Stimulated activated CD8-positive, alpha-beta memory T cell treated with anti-CD3 and anti-CD28 coated beads, Interleukin-12 subunit alpha, Interleukin-12 subunit beta, amount 100 ng/mL, for 4 hours (primary cell): ENCODE measurements around the gene SHLD3.
A peak's percentile ranks its signal among the peaks of the same experiment; 100 is the strongest.
"Not testable (repeated sequence)": the region's sequence is repeated elsewhere in the genome, so short reads cannot be mapped to it uniquely, and the experiment has no call there.

Experiments
- DNase-seq: peaks from one replicate; pipeline ENCODE4 v3.0.0-alpha.2; 2020; ENCODE audit warnings: low read depth

SHLD3 gene

GRCh38 chr5:65624571-65625555 lies at the start of gene SHLD3, which contains the start of gene TRAPPC13:
SHLD3 (plus strand) TSS chr5:65625027; CDS start chr5:65629588, 4,561 bp downstream.
TRAPPC13 (plus strand) TSS chr5:65625027; CDS start chr5:65625061, 34 bp downstream.
- DNase-seq = peak; percentile 65

- no peak for DNase-seq
These were observed 47.7 kb upstream of the SHLD3 start for GRCh38 chr5:65577141-65577540.

- DNase-seq = no peak
These were observed 36.1 kb upstream of the SHLD3 start for GRCh38 chr5:65588694-65589093.

- DNase-seq = not testable (repeated sequence)
These were observed 23.1 kb upstream of the SHLD3 start for GRCh38 chr5:65601761-65602160.

GRCh38 chr5:65611524-65611923 lies 13.3 kb upstream of the SHLD3 start:
- DNase-seq = no peak

- DNase-seq = no peak
These were observed 12.4 kb upstream of the SHLD3 start for GRCh38 chr5:65612298-65612907.

GRCh38 chr5:65620021-65620420 lies 4.8 kb upstream of the SHLD3 start:
- DNase-seq = no peak

GRCh38 chr5:65621961-65622360 lies 2.9 kb upstream of the SHLD3 start:
- not testable (repeated sequence) for DNase-seq

- no peak for DNase-seq
These were observed 1.3 kb upstream of the SHLD3 start for GRCh38 chr5:65623482-65623881.

GRCh38 chr5:65624025-65624570 lies 729 bp upstream of the SHLD3 start, which contains the start of gene TRIM23:
TRIM23 (minus strand) TSS chr5:65624333; CDS start chr5:65624274, 59 bp downstream.
- peak; percentile 88 for DNase-seq

GRCh38 chr5:65625743-65626142 lies 916 bp downstream of the SHLD3 start:
- DNase-seq = no peak

GRCh38 chr5:65630981-65631380 lies 6.2 kb downstream of the SHLD3 start:
- DNase-seq = no peak

GRCh38 chr5:65640240-65640639 lies 15.4 kb downstream of the SHLD3 start:
- no peak for DNase-seq

GRCh38 chr5:65646938-65647337 lies 22.1 kb downstream of the SHLD3 start:
- DNase-seq = no peak

- DNase-seq = no peak
These were observed 23.1 kb downstream of the SHLD3 start for GRCh38 chr5:65647941-65648340.

GRCh38 chr5:65651144-65651543 lies 26.3 kb downstream of the SHLD3 start:
- no peak for DNase-seq

- DNase-seq = no peak
These were observed 29.9 kb downstream of the SHLD3 start for GRCh38 chr5:65654713-65655112.

GRCh38 chr5:65663804-65664521 lies 39.1 kb downstream of the SHLD3 start:
- no peak for DNase-seq

GRCh38 chr5:65668696-65669095 lies 43.9 kb downstream of the SHLD3 start:
- DNase-seq = no peak

- no peak for DNase-seq
These were observed 48.0 kb downstream of the SHLD3 start for GRCh38 chr5:65672796-65673195.

GRCh38 chr5:65674749-65675148 lies 49.9 kb downstream of the SHLD3 start:
- no peak for DNase-seq

GRCh38 chr5:65676056-65676455 lies 51.2 kb downstream of the SHLD3 start:
- DNase-seq = not testable (repeated sequence)
